HCT116 (cell line): ENCODE measurements around the gene CES3. TPM values are rescaled to one million over a fixed set of nuclear protein-coding genes. Genes with fewer than 3 reads are reported as not detected.

ENCODE experiments used
- ATAC-seq: fragments of 200-7000 bp; cut with Tn5 transposase; 2 replicates; pipeline ENCODE4 v1.9.1; 2020; ENCODE audit warnings: mild to moderate bottlenecking, moderate library complexity
- BruUV-seq: library from RNA; stranded (reverse); fragments of 400-500 nt; replicated peaks from 2 replicates; lab custom pipeline; 2021; lab: Mats Ljungman, UMichigan
- CTCF ChIA-PET: fragments of 300-600 bp; sonication (Branson Sonifier 250); formaldehyde crosslinking; loops from one replicate; lab custom pipeline; 2021; ENCODE audit warnings: antibody characterized with exemption; lab: Charles Lee
- POLR2A ChIA-PET: fragments of 300-600, 350-600 bp; sonication (Branson Sonifier 250); formaldehyde crosslinking; loops from one replicate; lab custom pipeline; 2021; ENCODE audit warnings: antibody characterized with exemption; lab: Charles Lee
- RAD21 ChIA-PET, 2 experiments: fragments of 300-600 bp; sonication (Branson Sonifier 250); formaldehyde crosslinking; loops; one replicate each; lab custom pipeline; 2023; ENCODE audit warnings: low total read pairs in 2 of 2; ENCODE audit not compliant: uncharacterized antibody in 2 of 2, unreplicated experiment in 2 of 2, low non-redundant PET in 1 of 2; lab: Charles Lee
- DNase-seq: peaks from one replicate; pipeline ENCODE4 v3.0.0-alpha.2; 2010; ENCODE audit warnings: low read depth, low spot score
- H2AFZ ChIP-seq: fragments of 200-600 bp; shearing (Covaris generic), sonication (generic); 2 replicates; pipeline ENCODE4 v1.6.1; 2017; ENCODE audit warnings: low read depth, mixed run types, mixed read lengths, antibody characterized with exemption, low read length; ENCODE audit not compliant: poor library complexity, severe bottlenecking
- H3K27ac ChIP-seq: 2 replicates; pipeline ENCODE4 v1.5.1; 2012; ENCODE audit warnings: low read depth, low read length
- H3K27me3 ChIP-seq: fragments of 200-600 bp; sonication (generic); 2 replicates; pipeline ENCODE4 v1.6.1; 2016; ENCODE audit warnings: mixed run types, low read length, mixed read lengths; ENCODE audit not compliant: insufficient read depth
- H3K36me3 ChIP-seq, 2 experiments: fragments of 200-500 bp in 1 of 2; fragments of 200-600 bp in 1 of 2; sonication (Bioruptor generic) in 1 of 2; sonication (generic) in 1 of 2; 2 replicates each; pipeline versions ENCODE4 v1.5.1 to v1.6.1; 2014 to 2016; ENCODE audit warnings: low read length in 2 of 2, inconsistent platforms in 1 of 2, mixed read lengths in 1 of 2, mixed run types in 1 of 2; ENCODE audit not compliant: insufficient read depth in 2 of 2, control insufficient read depth in 1 of 2
- H3K4me1 ChIP-seq, 2 experiments: fragments of 200-600 bp in 1 of 2; sonication (generic) in 1 of 2; 2 replicates each; pipeline versions ENCODE4 v1.5.1 to v1.6.1; 2012 to 2017; ENCODE audit warnings: low read length in 2 of 2, inconsistent platforms in 1 of 2, mild to moderate bottlenecking in 1 of 2, mixed read lengths in 1 of 2, mixed run types in 1 of 2, moderate library complexity in 1 of 2; ENCODE audit not compliant: insufficient read depth in 2 of 2, control insufficient read depth in 1 of 2
- H3K4me2 ChIP-seq: fragments of 200-600 bp; sonication (generic); 2 replicates; pipeline ENCODE4 v1.6.1; 2017; ENCODE audit warnings: mixed run types, low read length, mixed read lengths
- H3K4me3 ChIP-seq, 2 experiments: fragments of 200-600 bp in 1 of 2; sonication (generic) in 1 of 2; replicated peaks in 1 of 2; 2 replicates each; pipeline ENCODE4 v1.5.1; 2011 to 2016; ENCODE audit warnings: low read length in 2 of 2, control low read depth in 1 of 2, low read depth in 1 of 2, mild to moderate bottlenecking in 1 of 2, mixed read lengths in 1 of 2, mixed run types in 1 of 2
- H3K79me2 ChIP-seq: fragments of 200-600 bp; sonication (generic); 2 replicates; pipeline ENCODE4 v1.6.1; 2017; ENCODE audit warnings: mild to moderate bottlenecking, mixed run types, low read length, moderate library complexity, mixed read lengths; ENCODE audit not compliant: insufficient read depth
- H3K9ac ChIP-seq: fragments of 200-600 bp; sonication (generic); 2 replicates; pipeline ENCODE4 v1.6.1; 2016; ENCODE audit warnings: low read length, mixed read lengths
- H3K9me2 ChIP-seq: fragments of 200-600 bp; sonication (generic), shearing (Covaris generic); 2 replicates; pipeline ENCODE4 v1.6.1; 2017; ENCODE audit warnings: mixed run types, mild to moderate bottlenecking, moderate library complexity; ENCODE audit not compliant: insufficient read depth
- H3K9me3 ChIP-seq, 2 experiments: fragments of 200-500 bp in 1 of 2; fragments of 200-600 bp in 1 of 2; sonication (Bioruptor generic) in 1 of 2; sonication (generic) in 1 of 2; 2 replicates each; pipeline ENCODE4 v1.6.1; 2014 to 2017; ENCODE audit warnings: low read length in 2 of 2, mixed read lengths in 2 of 2, inconsistent platforms in 1 of 2, low read depth in 1 of 2, mild to moderate bottlenecking in 1 of 2, mixed run types in 1 of 2, moderate library complexity in 1 of 2; ENCODE audit not compliant: control insufficient read depth in 1 of 2, insufficient read depth in 1 of 2
- H4K20me1 ChIP-seq: fragments of 200-600 bp; sonication (generic), shearing (Covaris generic); 2 replicates; pipeline ENCODE4 v1.6.1; 2017; ENCODE audit warnings: mixed run types, mild to moderate bottlenecking, moderate library complexity; ENCODE audit not compliant: insufficient read depth
- ATF3 ChIP-seq: IDR thresholded peaks from 2 replicates; pipeline ENCODE4 v1.6.1; 2012
- CTCF ChIP-seq, 3 experiments: fragments of 200-600 bp in 1 of 3; sonication (generic) in 1 of 3; IDR thresholded peaks in 2 of 3; conservative IDR thresholded peaks in 1 of 3; 2 replicates each; pipeline ENCODE4 v1.5.1; 2012 to 2017; ENCODE audit warnings: low read depth in 2 of 3, low read length in 2 of 3, antibody characterized with exemption in 1 of 3, borderline replicate concordance in 1 of 3, control low read depth in 1 of 3, mild to moderate bottlenecking in 1 of 3, mixed read lengths in 1 of 3, mixed run types in 1 of 3, moderate library complexity in 1 of 3; ENCODE audit not compliant: insufficient read depth in 1 of 3
- EGR1 ChIP-seq: IDR thresholded peaks from 2 replicates; pipeline ENCODE4 v1.6.1; 2012; ENCODE audit warnings: low read depth
- MAX ChIP-seq: IDR thresholded peaks from 2 replicates; pipeline ENCODE4 v1.6.1; 2012
- RAD21 ChIP-seq: IDR thresholded peaks from 2 replicates; pipeline ENCODE4 v1.6.1; 2012; ENCODE audit warnings: low read depth, mild to moderate bottlenecking
- SIN3A ChIP-seq: IDR thresholded peaks from 2 replicates; pipeline ENCODE4 v1.6.1; 2012; ENCODE audit warnings: low read depth
- TCF7L2 ChIP-seq: IDR thresholded peaks from 2 replicates; pipeline ENCODE4 v1.7.0; 2011; ENCODE audit warnings: borderline replicate concordance, inconsistent platforms; ENCODE audit not compliant: insufficient read depth, insufficient read length; ENCODE audit errors: extremely low read depth
- YY1 ChIP-seq: IDR thresholded peaks from 2 replicates; pipeline ENCODE4 v1.6.1; 2011; ENCODE audit warnings: low read length, low read depth, moderate library complexity, mild to moderate bottlenecking; ENCODE audit not compliant: insufficient replicate concordance; ENCODE audit errors: extremely low read depth
- ZBTB33 ChIP-seq: IDR thresholded peaks from 2 replicates; pipeline ENCODE4 v1.6.1; 2011; ENCODE audit warnings: mild to moderate bottlenecking, low read length, moderate library complexity; ENCODE audit not compliant: insufficient replicate concordance; ENCODE audit errors: extremely low read depth
- ZNF274 ChIP-seq: fragments of 200-500 bp; sonication (Bioruptor generic); IDR thresholded peaks from 2 replicates; pipeline ENCODE4 v1.6.1; 2014; ENCODE audit warnings: mild to moderate bottlenecking, low read depth, low read length, inconsistent platforms
- intact Hi-C: fragments of 100-400 bp; cut with micrococcal nuclease; formaldehyde crosslinking; loops from 2 replicates; pipeline ENCODE4 v1.10.0; 2022
- total RNA-seq: library from RNA; stranded (reverse); gene quantifications from one replicate; pipeline ENCODE4 v1.2.1, GENCODE V29; 2021; ENCODE audit not compliant: unreplicated experiment

Gene CES3
- total RNA-seq, 1 experiment from 2014 or later: 10.8 TPM

GRCh38 chr16:66946974-66947301, 14.1 kb upstream of the CES3 start:
- Histone ChIP-seq H4K20me1 (no peaks in the 10 kb centered on the region), H3K79me2 (no peaks in the 10 kb centered on the region), H3K36me3 (peaks cover 0 to 4% of the 10 kb centered on the region in 2 experiments; a peak in 3 of 4 replicates), H3K9me2 (no peaks in the 10 kb centered on the region), H3K27me3 (no peaks in the 10 kb centered on the region), H3K27ac (no peak overlapping the region), H3K9ac (no peak overlapping the region), H3K4me1 (peaks cover 0 to 9% of the 10 kb centered on the region in 2 experiments; a peak in 2 of 4 replicates), H3K9me3 (peaks cover 0 to 6% of the 10 kb centered on the region in 2 experiments; a peak in 1 of 4 replicates), H2AFZ (no peak overlapping the region), H3K4me3 (no peak overlapping the region), H3K4me2 (peak overlapping the region; percentile 42; the same call in 1 of the 2 replicates)
- ATAC-seq: no peak; the same call in 1 of the 2 replicates
- intact Hi-C loops: no loop called here
- DNase-seq: no peak
- ChIA-PET RAD21 (no interaction called here), CTCF (interaction anchor here (0.7 to 1.0 kb wide), 2 partner anchors 14 to 224 kb away, joined by 3 to 4 read pairs; partner anchors contain the start of genes CES3 and NOL3), POLR2A (no interaction called here)
- no TSS peak for BruUV-seq
- TF ChIP-seq RAD21 (no peak), YY1 (no peak), CTCF (IDR thresholded peaks at IDR 0.05 in 2 of 3, conservative IDR thresholded peaks at IDR 0.05 in 1 of 3; ENCODE audit: borderline replicate concordance in 1 of 3, insufficient read depth in 1 of 3, low read depth in 2 of 3, low read length in 2 of 3) (no peak), SIN3A (no peak), ZNF274 (no peak), ZBTB33 (no peak), EGR1 (no peak), MAX (no peak), TCF7L2 (no peak), ATF3 (no peak)
